ENCODE measurements around the gene THRA.

DNA sequence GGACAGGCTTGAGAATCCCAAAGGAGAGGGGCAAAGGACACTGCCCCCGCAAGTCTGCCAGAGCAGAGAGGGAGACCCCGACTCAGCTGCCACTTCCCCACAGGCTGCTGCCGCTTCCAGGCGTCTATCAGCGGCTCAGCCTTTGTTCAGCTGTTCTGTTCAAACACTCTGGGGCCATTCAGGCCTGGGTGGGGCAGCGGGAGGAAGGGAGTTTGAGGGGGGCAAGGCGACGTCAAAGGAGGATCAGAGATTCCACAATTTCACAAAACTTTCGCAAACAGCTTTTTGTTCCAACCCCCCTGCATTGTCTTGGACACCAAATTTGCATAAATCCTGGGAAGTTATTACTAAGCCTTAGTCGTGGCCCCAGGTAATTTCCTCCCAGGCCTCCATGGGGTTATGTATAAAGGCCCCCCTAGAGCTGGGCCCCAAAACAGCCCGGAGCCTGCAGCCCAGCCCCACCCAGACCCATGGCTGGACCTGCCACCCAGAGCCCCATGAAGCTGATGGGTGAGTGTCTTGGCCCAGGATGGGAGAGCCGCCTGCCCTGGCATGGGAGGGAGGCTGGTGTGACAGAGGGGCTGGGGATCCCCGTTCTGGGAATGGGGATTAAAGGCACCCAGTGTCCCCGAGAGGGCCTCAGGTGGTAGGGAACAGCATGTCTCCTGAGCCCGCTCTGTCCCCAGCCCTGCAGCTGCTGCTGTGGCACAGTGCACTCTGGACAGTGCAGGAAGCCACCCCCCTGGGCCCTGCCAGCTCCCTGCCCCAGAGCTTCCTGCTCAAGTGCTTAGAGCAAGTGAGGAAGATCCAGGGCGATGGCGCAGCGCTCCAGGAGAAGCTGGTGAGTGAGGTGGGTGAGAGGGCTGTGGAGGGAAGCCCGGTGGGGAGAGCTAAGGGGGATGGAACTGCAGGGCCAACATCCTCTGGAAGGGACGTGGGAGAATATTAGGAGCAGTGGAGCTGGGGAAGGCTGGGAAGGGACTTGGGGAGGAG is 47.5 kb upstream of the THRA start, which contains the start of gene CSF3:
- no peak for TF ChIP-seq POLR2A (IDR thresholded peaks at IDR 0.05)
- no peak for TF ChIP-seq CTCF (IDR thresholded peaks at IDR 0.05)
